Keratinocyte (primary cell): ENCODE measurements around the gene DBX2.

Experiments
- EZH2 ChIP-seq: IDR thresholded peaks from one replicate; pipeline ENCODE4 v1.6.1; 2012; ENCODE audit warnings: inconsistent platforms, mild to moderate bottlenecking, low read length, moderate library complexity
- TF ChIP-seq, protein P1 (sequence below), 3 experiments: IDR thresholded peaks in 1 of 3; conservative IDR thresholded peaks in 1 of 3; optimal IDR thresholded peaks in 1 of 3; 2 replicates in 2 of 3; 3 replicates in 1 of 3; pipeline versions ENCODE3 to v1.5.1; 2011; ENCODE audit warnings: low read length in 3 of 3, mild to moderate bottlenecking in 3 of 3, moderate library complexity in 2 of 3, control low read depth in 1 of 3, inconsistent platforms in 1 of 3; ENCODE audit not compliant: insufficient read depth in 2 of 3; ENCODE audit errors: extremely low read depth in 1 of 3

DNA sequence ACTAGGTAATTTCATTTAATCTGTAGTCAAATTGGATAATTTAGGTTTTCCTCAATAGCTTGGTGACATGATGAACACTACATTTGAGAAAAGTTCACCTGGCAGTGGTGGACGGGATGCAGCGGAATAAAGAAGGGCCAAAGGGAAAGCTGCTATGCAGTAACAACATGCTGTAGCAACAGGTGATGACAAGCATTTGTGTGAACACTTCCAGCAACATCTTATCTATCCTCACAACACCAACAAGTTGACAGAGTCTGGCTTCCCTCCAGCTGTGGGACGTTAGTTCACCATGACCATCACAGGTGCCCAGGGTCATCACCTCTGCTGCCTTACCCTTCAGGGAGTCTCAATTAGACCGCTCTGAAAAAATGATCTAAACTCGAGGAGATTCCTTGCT lies 8.3 kb downstream of the DBX2 start:
- no peak for TF ChIP-seq EZH2
- TF ChIP-seq, protein P1, sequence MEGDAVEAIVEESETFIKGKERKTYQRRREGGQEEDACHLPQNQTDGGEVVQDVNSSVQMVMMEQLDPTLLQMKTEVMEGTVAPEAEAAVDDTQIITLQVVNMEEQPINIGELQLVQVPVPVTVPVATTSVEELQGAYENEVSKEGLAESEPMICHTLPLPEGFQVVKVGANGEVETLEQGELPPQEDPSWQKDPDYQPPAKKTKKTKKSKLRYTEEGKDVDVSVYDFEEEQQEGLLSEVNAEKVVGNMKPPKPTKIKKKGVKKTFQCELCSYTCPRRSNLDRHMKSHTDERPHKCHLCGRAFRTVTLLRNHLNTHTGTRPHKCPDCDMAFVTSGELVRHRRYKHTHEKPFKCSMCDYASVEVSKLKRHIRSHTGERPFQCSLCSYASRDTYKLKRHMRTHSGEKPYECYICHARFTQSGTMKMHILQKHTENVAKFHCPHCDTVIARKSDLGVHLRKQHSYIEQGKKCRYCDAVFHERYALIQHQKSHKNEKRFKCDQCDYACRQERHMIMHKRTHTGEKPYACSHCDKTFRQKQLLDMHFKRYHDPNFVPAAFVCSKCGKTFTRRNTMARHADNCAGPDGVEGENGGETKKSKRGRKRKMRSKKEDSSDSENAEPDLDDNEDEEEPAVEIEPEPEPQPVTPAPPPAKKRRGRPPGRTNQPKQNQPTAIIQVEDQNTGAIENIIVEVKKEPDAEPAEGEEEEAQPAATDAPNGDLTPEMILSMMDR (optimal IDR thresholded peaks at IDR 0.05 in 1 of 3, IDR thresholded peaks at IDR 0.05 in 1 of 3, conservative IDR thresholded peaks at IDR 0.05 in 1 of 3; ENCODE audit: extremely low read depth in 1 of 3, insufficient read depth in 2 of 3, low read length in 3 of 3): no peak
